Measurements from ENCODE around the gene EXOC4.

GRCh38 chr7:133252858-133253518 lies at the start of gene EXOC4:
- no peak for TF ChIP-seq CTCF (conservative IDR thresholded peaks at IDR 0.05 in 1 of 2, IDR thresholded peaks at IDR 0.05 in 1 of 2; ENCODE audit: low read depth in 1 of 2, low read length in 2 of 2)
- no peak for TF ChIP-seq EZH2 (IDR thresholded peaks at IDR 0.05; ENCODE audit: low read length, missing control alignments)

Measured in fibroblast of lung (primary cell).